Upper lobe of left lung (tissue), 6 donors: Measurements from ENCODE around the gene MAML2. TPM values are rescaled to one million over a fixed set of nuclear protein-coding genes. Genes with fewer than 3 reads are reported as not detected.

Experiments
- ATAC-seq, 2 donors: fragments of 200-7000 bp; cut with Tn5 transposase; one replicate each; pipeline ENCODE4 v1.9.1; 2022; ENCODE audit warnings: mild to moderate bottlenecking in 2 of 2, moderate library complexity in 2 of 2; ENCODE audit not compliant: low FRiP score in 2 of 2
- DNase-seq, 2 donors: peaks; one replicate each; pipeline ENCODE4 v3.0.0-alpha.2; 2019 to 2020
- H3K27ac ChIP-seq, 4 donors: fragments of 200-600 bp; sonication (generic); one replicate each; pipeline ENCODE4 v1.5.1; 2016 to 2019
- H3K27me3 ChIP-seq, 4 donors: fragments of 200-600 bp; sonication (generic); one replicate each; pipeline ENCODE4 v1.5.1; 2017 to 2019
- H3K36me3 ChIP-seq, 4 donors: fragments of 200-600 bp; sonication (generic); one replicate each; pipeline ENCODE4 v1.5.1; 2016 to 2019
- H3K4me1 ChIP-seq, 4 donors: fragments of 200-600 bp; sonication (generic); one replicate each; pipeline ENCODE4 v1.5.1; 2018 to 2019
- H3K4me3 ChIP-seq, 4 donors: fragments of 200-600 bp; sonication (generic); one replicate each; pipeline ENCODE4 v1.5.1; 2017 to 2019; ENCODE audit warnings: mild to moderate bottlenecking in 2 of 4, moderate library complexity in 1 of 4
- H3K9me3 ChIP-seq, 4 donors: fragments of 200-600 bp; sonication (generic); one replicate each; pipeline ENCODE4 v1.5.1; 2018 to 2019
- EP300 ChIP-seq, 4 donors: sonication (generic); formaldehyde crosslinking; IDR thresholded peaks; one replicate each; pipeline ENCODE4 v1.5.1; 2017; ENCODE audit warnings: antibody characterized with exemption in 4 of 4, control low read depth in 2 of 4
- POLR2A ChIP-seq, 4 donors: fragments of 450-650 bp; IDR thresholded peaks; one replicate each; pipeline ENCODE4 v1.5.1; 2016 to 2017; ENCODE audit warnings: antibody characterized with exemption in 4 of 4, mild to moderate bottlenecking in 2 of 4
- POLR2AphosphoS5 ChIP-seq, 2 donors: sonication (generic); formaldehyde crosslinking; IDR thresholded peaks; one replicate each; pipeline ENCODE4 v1.5.1; 2017; ENCODE audit warnings: antibody characterized with exemption in 2 of 2
- WGBS, 2 donors: methylation state at CpG; one replicate each; pipeline ENCODE4 v1.1.5; 2017 to 2018; 5-methylcytosine and 5-hydroxymethylcytosine counted together
- total RNA-seq, 6 donors: library from RNA; depleted of rRNA in 4 of 6; stranded (reverse); fragments of >200 nt in 4 of 6; gene quantifications; one replicate each; pipeline versions ENCODE4 v1.1.0 to v1.2.1, GENCODE V29; 2016 to 2021
- TF ChIP-seq, protein P1 (sequence below), 6 experiments: fragments of 450-650 bp in 4 of 6; fragments of 200-600 bp in 2 of 6; sonication (generic) in 2 of 6; IDR thresholded peaks; one replicate each; pipeline ENCODE4 v1.5.1; 2016 to 2019; ENCODE audit warnings: antibody characterized with exemption in 6 of 6
- donor health status: DM: no; HTN: no; CAD: no; lungs with moderate emphysema.
- donor health status: DM: no; HTN: yes; CAD: no; lungs with severe emphysema.

Gene MAML2
- total RNA-seq, 6 donors from 2014 or later, result 19.5 to 36.6 (median 26.3) TPM

GRCh38 chr11:96008161-96008720 is 334.8 kb downstream of the MAML2 start:
- Histone ChIP-seq H3K4me3 (no peak overlapping the region), H3K9me3 (no peaks in the 10 kb centered on the region), H3K27ac (no peak overlapping the region), H3K27me3 (no peaks in the 10 kb centered on the region), H3K4me1 (peaks cover 5 to 11% (median 10%) of the 10 kb centered on the region in 4 donors), H3K36me3 (no peaks in the 10 kb centered on the region)
- no peak for TF ChIP-seq EP300 (IDR thresholded peaks at IDR 0.05)
- TF ChIP-seq POLR2A (IDR thresholded peaks at IDR 0.05), result no peak
- no peak for TF ChIP-seq POLR2AphosphoS5 (IDR thresholded peaks at IDR 0.05)
- TF ChIP-seq, protein P1, sequence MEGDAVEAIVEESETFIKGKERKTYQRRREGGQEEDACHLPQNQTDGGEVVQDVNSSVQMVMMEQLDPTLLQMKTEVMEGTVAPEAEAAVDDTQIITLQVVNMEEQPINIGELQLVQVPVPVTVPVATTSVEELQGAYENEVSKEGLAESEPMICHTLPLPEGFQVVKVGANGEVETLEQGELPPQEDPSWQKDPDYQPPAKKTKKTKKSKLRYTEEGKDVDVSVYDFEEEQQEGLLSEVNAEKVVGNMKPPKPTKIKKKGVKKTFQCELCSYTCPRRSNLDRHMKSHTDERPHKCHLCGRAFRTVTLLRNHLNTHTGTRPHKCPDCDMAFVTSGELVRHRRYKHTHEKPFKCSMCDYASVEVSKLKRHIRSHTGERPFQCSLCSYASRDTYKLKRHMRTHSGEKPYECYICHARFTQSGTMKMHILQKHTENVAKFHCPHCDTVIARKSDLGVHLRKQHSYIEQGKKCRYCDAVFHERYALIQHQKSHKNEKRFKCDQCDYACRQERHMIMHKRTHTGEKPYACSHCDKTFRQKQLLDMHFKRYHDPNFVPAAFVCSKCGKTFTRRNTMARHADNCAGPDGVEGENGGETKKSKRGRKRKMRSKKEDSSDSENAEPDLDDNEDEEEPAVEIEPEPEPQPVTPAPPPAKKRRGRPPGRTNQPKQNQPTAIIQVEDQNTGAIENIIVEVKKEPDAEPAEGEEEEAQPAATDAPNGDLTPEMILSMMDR (IDR thresholded peaks at IDR 0.05), result no peak
- DNase-seq (no peak), ATAC-seq (no peak)
- 72 to 78% methylated on average over 3 of the region's 3 CpGs for WGBS, 2 donors

DNA sequence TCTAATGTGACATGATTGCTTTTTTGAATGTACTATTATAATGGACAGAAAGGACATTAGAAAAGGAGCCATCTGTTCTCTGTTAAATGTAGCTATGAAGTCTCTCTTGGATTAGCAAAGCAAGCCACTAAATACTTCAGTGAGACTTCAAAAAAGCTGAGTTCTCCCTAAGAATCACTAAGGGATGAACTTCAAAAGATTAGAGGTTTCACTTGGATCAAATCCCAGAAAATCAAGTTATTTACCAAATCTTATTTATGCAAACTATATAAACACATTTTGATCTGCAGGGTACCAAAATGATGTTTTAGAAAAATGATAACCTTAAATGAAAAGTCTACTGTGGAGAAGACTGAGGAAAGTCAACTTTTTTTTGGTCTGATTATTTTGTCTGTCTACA is 337.0 kb downstream of the MAML2 start:
- no peak overlapping the region for H3K27ac ChIP-seq
- H3K27me3 ChIP-seq, result no peaks in the 10 kb centered on the region
- H3K36me3 ChIP-seq, result no peaks in the 10 kb centered on the region
- no peak for DNase-seq
- H3K4me1 ChIP-seq, result peaks cover 5 to 14% (median 9%) of the 10 kb centered on the region in 4 donors
- H3K4me3 ChIP-seq, result no peak overlapping the region
- TF ChIP-seq EP300 (IDR thresholded peaks at IDR 0.05), result no peak
- TF ChIP-seq POLR2AphosphoS5 (IDR thresholded peaks at IDR 0.05), result no peak
- TF ChIP-seq POLR2A (IDR thresholded peaks at IDR 0.05), result no peak
- TF ChIP-seq, protein P1 (IDR thresholded peaks at IDR 0.05), result no peak
- H3K9me3 ChIP-seq, result no peaks in the 10 kb centered on the region
- no peak for ATAC-seq

- Histone ChIP-seq H3K4me1 (peaks cover 9 to 25% (median 17%) of the 10 kb centered on the region in 4 donors), H3K4me3 (no peak overlapping the region), H3K9me3 (no peaks in the 10 kb centered on the region), H3K27me3 (no peaks in the 10 kb centered on the region), H3K36me3 (no peaks in the 10 kb centered on the region), H3K27ac (no peak overlapping the region)
- TF ChIP-seq POLR2AphosphoS5 (IDR thresholded peaks at IDR 0.05) (no peak), POLR2A (IDR thresholded peaks at IDR 0.05) (no peak), EP300 (IDR thresholded peaks at IDR 0.05) (no peak)
- TF ChIP-seq, protein P1 (IDR thresholded peaks at IDR 0.05), result no peak
- WGBS, 2 donors, result 96 to 100% methylated on average over 1 of the region's 1 CpG
- DNase-seq (no peak), ATAC-seq (no peak)
Observed at GRCh38 chr11:96004862-96005261, 338.1 kb downstream of the MAML2 start.

- no peaks in the 10 kb centered on the region for H3K36me3 ChIP-seq
- H3K27me3 ChIP-seq, result no peaks in the 10 kb centered on the region
- H3K9me3 ChIP-seq, result no peaks in the 10 kb centered on the region
- no peak overlapping the region for H3K27ac ChIP-seq
- H3K4me1 ChIP-seq, result peaks cover 9 to 21% (median 15%) of the 10 kb centered on the region in 4 donors
- TF ChIP-seq POLR2AphosphoS5 (IDR thresholded peaks at IDR 0.05), result no peak
- no peak for TF ChIP-seq EP300 (IDR thresholded peaks at IDR 0.05)
- TF ChIP-seq, protein P1 (IDR thresholded peaks at IDR 0.05), result no peak
- TF ChIP-seq POLR2A (IDR thresholded peaks at IDR 0.05), result no peak
- no peak overlapping the region for H3K4me3 ChIP-seq
- no peak for ATAC-seq
- 91 to 94% methylated on average over 1 of the region's 1 CpG for WGBS, 2 donors
- no peak for DNase-seq
Observed at GRCh38 chr11:96002754-96003290, 340.2 kb downstream of the MAML2 start.

DNA sequence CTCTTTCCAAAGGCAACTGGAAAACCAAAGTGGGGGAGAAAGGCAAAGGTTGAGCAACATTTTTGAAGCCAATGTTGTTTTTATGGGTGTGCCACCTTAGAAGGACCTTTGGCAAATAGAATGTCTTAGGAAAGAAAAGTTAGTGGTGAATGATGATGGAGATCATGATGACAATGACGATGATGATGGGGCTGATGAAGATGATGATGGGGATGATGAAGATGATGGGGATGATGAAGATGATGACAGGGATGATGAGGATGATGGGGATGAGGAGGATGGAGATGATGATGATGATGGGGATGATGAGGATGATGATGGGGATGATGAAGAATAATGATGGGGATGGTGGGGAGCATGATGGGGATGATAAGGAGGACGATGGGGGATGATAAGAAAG is 340.7 kb downstream of the MAML2 start:
- Histone ChIP-seq H3K27me3 (no peaks in the 10 kb centered on the region), H3K9me3 (no peaks in the 10 kb centered on the region), H3K4me3 (no peak overlapping the region), H3K27ac (peak overlapping the region in 2 of 4 donors; percentile 69 to 77), H3K4me1 (peaks cover 9 to 21% (median 15%) of the 10 kb centered on the region in 4 donors), H3K36me3 (no peaks in the 10 kb centered on the region)
- WGBS, 2 donors, result 91 to 97% methylated on average over 2 of the region's 2 CpGs
- ATAC-seq, result no peak
- TF ChIP-seq POLR2A (IDR thresholded peaks at IDR 0.05) (no peak), EP300 (IDR thresholded peaks at IDR 0.05) (no peak), POLR2AphosphoS5 (IDR thresholded peaks at IDR 0.05) (no peak)
- TF ChIP-seq, protein P1 (IDR thresholded peaks at IDR 0.05), result no peak
- no peak for DNase-seq
